GM13976 (cell line): Measurements from ENCODE around the gene CTNNA2.

Experiments
- DNase-seq: peaks from one replicate; pipeline ENCODE4 v3.0.0; 2012; ENCODE audit warnings: low spot score
- in situ Hi-C: fragments of 300-500 bp; cut with MboI; formaldehyde crosslinking; loops from one replicate; pipeline ENCODE4 v1.12.0; 2022; ENCODE audit warnings: low sequenced_read_pairs, mixed read lengths, inconsistent platforms; ENCODE audit not compliant: unreplicated experiment
- TF ChIP-seq, protein P1 (sequence below): IDR thresholded peaks from 2 replicates; pipeline ENCODE4 v1.5.1; 2012; ENCODE audit warnings: borderline replicate concordance, mild to moderate bottlenecking; ENCODE audit not compliant: insufficient read depth; ENCODE audit errors: extremely low read depth, missing control alignments, control extremely low read depth

CTNNA2 gene

DNA sequence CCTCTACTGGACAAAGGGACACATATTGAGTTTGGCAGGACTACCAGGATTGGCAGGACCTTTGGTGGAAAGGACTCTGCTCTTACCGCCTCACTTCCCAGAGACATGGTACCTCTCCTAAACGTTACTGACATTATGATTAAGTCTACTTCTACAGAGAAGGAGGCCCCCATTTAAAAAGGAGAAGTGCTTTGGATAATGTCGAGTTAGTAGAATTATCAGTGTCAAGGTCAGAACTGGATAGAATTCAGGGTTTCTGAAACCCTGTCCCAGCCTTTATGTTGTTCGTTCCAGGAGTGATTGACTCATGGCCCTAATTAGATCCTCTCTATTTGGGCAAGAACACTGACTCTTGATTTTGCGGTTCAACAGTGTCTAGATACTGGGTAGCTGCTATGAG, 745.9 kb downstream of the CTNNA2 start:
- in situ Hi-C loops: no loop called here
- TF ChIP-seq, protein P1, sequence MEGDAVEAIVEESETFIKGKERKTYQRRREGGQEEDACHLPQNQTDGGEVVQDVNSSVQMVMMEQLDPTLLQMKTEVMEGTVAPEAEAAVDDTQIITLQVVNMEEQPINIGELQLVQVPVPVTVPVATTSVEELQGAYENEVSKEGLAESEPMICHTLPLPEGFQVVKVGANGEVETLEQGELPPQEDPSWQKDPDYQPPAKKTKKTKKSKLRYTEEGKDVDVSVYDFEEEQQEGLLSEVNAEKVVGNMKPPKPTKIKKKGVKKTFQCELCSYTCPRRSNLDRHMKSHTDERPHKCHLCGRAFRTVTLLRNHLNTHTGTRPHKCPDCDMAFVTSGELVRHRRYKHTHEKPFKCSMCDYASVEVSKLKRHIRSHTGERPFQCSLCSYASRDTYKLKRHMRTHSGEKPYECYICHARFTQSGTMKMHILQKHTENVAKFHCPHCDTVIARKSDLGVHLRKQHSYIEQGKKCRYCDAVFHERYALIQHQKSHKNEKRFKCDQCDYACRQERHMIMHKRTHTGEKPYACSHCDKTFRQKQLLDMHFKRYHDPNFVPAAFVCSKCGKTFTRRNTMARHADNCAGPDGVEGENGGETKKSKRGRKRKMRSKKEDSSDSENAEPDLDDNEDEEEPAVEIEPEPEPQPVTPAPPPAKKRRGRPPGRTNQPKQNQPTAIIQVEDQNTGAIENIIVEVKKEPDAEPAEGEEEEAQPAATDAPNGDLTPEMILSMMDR: no peak
- DNase-seq: no peak

DNA sequence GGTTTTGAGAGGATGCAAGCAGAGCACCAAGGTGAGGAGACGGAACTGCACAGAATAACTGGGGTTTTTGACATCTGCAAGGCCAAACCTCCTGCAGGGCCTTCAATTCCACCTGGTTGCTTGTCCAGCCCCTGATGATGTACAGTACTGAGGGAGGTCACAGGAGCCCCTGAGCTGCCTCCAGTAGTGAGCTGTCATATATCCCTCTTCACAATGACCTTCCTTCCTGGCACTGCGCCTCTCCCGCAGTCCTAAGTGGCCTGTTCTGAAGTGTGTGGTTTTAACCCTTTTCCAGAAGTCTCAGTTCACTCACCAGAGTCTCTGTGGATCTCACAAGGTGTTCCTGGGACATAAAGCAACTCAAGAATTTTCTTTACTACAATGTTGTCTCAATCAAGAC, 746.4 kb downstream of the CTNNA2 start:
- in situ Hi-C loops: no loop called here
- DNase-seq: no peak
- TF ChIP-seq, protein P1: no peak

DNA sequence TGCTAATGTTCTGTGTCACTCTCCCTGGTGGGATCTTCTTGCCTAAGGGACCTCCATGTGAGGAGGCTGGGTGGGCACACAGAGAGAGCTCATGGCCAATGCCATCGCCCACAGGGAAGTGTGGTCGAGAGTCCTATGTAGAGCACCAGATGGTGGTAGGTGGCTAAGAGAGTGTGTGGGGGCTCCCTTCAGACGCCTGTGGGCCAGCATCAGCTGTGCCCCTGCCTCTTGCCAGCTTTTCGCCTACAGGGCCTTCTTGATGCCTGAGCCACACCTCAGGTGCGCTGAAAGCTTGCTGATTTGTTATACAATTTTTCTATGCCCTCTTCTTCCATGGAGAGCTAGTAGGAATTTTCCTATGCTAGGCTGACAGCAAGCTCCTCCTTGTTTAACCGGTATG, 753.4 kb downstream of the CTNNA2 start:
- in situ Hi-C loops: no loop called here
- TF ChIP-seq, protein P1: no peak
- DNase-seq: no peak

DNA sequence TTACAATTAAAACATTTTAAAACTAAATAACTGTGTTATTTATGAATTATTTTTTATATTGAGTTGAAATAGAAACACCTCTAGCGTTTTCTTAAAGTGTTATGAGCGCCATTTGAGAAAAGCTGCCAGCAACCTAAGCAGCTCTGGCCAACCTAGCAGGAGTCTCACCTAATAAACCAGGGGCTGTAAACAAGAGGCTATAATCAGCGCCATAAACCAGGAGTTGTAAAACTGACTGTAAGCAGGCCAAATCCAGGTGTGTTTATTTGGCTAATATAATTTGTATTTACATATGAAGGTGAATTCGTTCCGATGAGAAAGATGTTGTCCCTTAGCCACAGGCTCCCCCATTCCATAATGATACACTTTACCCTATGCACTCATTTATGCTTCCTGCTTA, 757.0 kb downstream of the CTNNA2 start:
- in situ Hi-C loops: no loop called here
- TF ChIP-seq, protein P1: no peak
- no peak for DNase-seq

DNA sequence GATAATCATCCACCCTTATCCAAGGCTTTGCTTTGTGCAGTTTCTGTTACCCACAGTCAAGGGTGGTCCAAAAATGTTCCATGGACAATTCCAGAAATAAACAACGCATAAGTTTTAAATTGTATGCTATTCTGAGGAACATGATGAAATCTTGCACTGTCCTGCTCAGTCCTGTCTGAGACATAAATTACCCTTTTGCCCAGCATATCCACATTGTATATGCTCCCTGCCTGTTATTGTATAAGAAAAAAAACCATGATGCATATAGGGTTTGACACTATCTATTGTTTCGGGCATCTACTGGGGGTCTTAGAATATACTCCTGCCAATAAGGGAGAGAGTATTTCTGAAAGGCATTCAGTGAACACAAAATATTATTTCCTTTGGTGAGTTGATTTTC, 767.7 kb downstream of the CTNNA2 start:
- in situ Hi-C loops: no loop called here
- TF ChIP-seq, protein P1: no peak
- no peak for DNase-seq

DNA sequence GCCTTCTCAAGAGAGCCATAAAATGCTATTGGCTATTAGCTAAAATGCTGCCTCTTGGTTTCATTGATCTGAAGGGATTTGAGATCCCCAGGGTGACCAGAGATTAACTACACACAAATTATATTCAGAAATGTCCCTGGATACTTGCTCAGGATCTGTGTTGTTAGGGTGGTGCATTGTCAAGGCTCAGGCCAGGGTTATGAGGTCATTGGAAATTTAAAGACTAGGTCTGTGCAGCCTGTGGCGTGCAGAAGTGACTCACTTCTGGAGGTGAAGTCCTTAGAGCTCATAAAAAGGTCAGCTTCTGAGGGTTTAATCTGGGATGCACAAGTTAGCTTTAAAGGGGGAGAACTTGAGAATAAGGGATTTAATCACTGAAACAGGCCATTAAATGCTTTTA, 768.2 kb downstream of the CTNNA2 start:
- in situ Hi-C loops: no loop called here
- TF ChIP-seq, protein P1: no peak
- DNase-seq: no peak

DNA sequence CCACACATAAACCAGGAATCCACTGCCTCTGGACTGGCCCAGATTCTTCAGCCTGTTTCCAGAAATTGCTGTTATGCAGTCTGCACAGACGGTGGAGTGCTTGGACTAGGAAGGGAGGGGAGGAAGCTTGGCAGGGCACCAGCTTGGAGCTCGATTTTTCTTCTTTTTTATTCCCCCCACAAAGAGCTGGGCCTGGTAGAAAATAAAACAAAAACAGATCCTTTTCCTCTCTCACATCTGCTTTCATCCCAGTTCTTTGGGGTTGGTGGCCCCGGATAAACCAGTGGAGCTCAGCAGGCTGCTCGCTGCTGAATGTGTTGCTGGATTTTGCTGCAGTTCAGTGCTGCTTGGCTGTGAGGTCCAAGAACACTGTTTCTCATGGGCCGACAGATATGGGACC, 775.7 kb downstream of the CTNNA2 start:
- TF ChIP-seq, protein P1: no peak
- no peak for DNase-seq
- in situ Hi-C loops: no loop called here
